GM12872 (cell line): Measurements from ENCODE around the gene ORAI3.

Source experiments
- TF ChIP-seq, protein P1 (sequence below): IDR thresholded peaks from 3 replicates; pipeline ENCODE4 v1.5.1; 2011; ENCODE audit warnings: low read depth, mild to moderate bottlenecking, low read length, moderate library complexity; ENCODE audit not compliant: insufficient read depth

ORAI3 gene

DNA sequence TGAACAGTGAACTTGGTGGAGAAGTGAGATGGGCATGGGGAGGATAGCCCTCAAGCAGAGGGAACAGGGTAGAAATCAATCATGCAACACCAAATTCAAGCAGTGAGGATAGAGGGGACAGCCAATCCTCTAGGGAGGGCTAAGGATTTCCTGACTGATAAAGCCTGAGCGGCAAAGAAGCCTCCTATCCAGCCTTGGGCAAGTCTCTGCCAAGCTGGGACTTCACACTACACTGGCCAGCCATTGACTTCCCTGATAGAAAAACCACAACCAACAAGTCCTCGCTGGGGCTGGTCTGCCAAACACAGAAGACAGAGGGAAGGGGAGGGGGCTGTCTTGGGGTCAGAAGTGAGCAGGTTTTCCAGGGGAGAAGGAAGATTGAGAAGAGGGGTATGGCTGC lies 28.0 kb upstream of the ORAI3 start:
- TF ChIP-seq, protein P1, sequence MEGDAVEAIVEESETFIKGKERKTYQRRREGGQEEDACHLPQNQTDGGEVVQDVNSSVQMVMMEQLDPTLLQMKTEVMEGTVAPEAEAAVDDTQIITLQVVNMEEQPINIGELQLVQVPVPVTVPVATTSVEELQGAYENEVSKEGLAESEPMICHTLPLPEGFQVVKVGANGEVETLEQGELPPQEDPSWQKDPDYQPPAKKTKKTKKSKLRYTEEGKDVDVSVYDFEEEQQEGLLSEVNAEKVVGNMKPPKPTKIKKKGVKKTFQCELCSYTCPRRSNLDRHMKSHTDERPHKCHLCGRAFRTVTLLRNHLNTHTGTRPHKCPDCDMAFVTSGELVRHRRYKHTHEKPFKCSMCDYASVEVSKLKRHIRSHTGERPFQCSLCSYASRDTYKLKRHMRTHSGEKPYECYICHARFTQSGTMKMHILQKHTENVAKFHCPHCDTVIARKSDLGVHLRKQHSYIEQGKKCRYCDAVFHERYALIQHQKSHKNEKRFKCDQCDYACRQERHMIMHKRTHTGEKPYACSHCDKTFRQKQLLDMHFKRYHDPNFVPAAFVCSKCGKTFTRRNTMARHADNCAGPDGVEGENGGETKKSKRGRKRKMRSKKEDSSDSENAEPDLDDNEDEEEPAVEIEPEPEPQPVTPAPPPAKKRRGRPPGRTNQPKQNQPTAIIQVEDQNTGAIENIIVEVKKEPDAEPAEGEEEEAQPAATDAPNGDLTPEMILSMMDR: no peak

- TF ChIP-seq, protein P1: no peak
Observed at GRCh38 chr16:30921459-30921747, 27.5 kb upstream of the ORAI3 start.

GRCh38 chr16:30921748-30922419 lies 27.0 kb upstream of the ORAI3 start:
- TF ChIP-seq, protein P1: peak; percentile 90

- TF ChIP-seq, protein P1: no peak
Observed at GRCh38 chr16:30922420-30922959, 26.4 kb upstream of the ORAI3 start.

DNA sequence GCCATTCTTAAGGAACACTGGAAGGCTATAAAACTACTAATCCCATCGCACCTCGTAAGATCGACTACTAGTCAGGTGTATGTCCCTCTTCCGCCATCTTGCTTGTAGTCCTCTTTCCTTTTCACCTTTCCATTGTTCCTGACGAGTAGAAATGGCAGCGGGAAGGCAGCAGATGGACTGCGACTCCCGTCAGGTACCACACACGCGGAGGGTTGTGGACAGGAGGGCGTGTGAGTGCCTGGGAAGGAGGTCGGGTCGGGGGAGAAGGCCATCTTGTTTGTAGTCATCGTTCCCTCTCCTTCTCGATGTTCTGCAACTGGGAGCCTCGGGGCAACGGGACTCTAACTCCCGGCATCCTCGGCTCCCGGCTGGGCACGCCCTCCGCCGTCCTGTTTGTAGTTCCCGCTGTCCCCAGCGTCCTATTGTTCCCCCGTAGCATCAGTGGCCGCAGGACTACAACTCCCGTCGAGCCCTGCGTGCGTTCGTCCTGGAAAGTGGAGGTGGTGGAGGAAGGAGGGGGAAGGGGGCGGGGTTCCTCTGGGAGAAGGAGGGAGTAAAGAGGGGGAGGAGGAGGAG lies 25.8 kb upstream of the ORAI3 start:
- TF ChIP-seq, protein P1: no peak

DNA sequence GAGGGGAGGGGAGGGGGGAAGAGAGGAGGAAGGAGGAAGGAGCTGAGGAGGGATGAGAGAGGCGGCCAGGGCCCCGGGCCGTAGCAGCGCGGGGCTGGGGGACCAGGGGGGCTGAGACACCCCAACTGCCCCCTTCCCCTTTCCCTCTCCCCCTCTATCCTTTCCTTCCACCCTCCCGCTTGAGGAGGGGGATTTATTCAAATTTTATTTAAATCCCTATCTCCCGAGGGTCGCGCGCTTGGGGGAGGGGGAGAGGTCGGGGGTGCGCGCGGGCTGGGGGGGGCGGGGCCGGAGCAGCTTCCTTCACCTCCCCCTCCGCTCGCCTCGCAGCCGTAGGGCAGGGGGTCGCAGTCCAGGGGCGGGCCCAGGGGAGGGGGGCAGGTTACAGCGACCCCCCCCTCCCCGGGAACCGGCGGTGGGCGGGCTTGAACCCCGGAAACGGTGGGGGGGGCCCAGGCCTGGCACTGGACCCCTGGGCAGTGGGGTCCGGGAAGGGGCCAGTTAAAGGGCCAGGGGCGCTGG lies 25.3 kb upstream of the ORAI3 start, which contains the start of gene FBXL19:
Gene FBXL19, plus strand, starts transcription at position 19 of the 522 bp plus-strand sequence. CDS start 2,183 bp downstream, outside the sequence.
- TF ChIP-seq, protein P1: no peak

- TF ChIP-seq, protein P1: no peak
Observed at GRCh38 chr16:30924076-30924912, 24.6 kb upstream of the ORAI3 start.
